A673 (cell line): ENCODE data around the gene CLTCL1. TPM values are rescaled to one million over a fixed set of nuclear protein-coding genes. Genes with fewer than 3 reads are reported as not detected.

Source experiments
- BruUV-seq: library from RNA; stranded (reverse); fragments of 400-500 nt; replicated peaks from 2 replicates; lab custom pipeline; 2021; lab: Mats Ljungman, UMichigan
- CTCF ChIA-PET: fragments of 300-600 bp; sonication (Branson Sonifier 250); formaldehyde crosslinking; loops from one replicate; lab custom pipeline; 2022; ENCODE audit warnings: antibody characterized with exemption; lab: Charles Lee
- POLR2A ChIA-PET: fragments of 300-600 bp; sonication (Branson Sonifier 250); formaldehyde crosslinking; loops from one replicate; lab custom pipeline; 2022; ENCODE audit warnings: antibody characterized with exemption; ENCODE audit not compliant: low non-redundant PET; lab: Charles Lee
- DNase-seq: peaks from one replicate; pipeline ENCODE4 v3.0.0-alpha.2; 2015; ENCODE audit warnings: low spot score
- H3K27ac ChIP-seq: fragments of 200-600 bp; sonication (generic); 2 replicates; pipeline ENCODE4 v1.5.1; 2016; ENCODE audit warnings: mixed run types, low read depth, mild to moderate bottlenecking, mixed read lengths, antibody characterized with exemption, low read length; ENCODE audit not compliant: poor library complexity, severe bottlenecking
- H3K27me3 ChIP-seq: fragments of 200-600 bp; sonication (generic); replicated peaks from 2 replicates; pipeline ENCODE4 v1.6.1; 2017; ENCODE audit warnings: mixed run types, low read depth, mild to moderate bottlenecking, mixed read lengths, antibody characterized with exemption, low read length; ENCODE audit not compliant: insufficient read depth, poor library complexity
- H3K36me3 ChIP-seq: fragments of 200-600 bp; sonication (generic); 2 replicates; pipeline ENCODE4 v1.6.1; 2016; ENCODE audit warnings: mixed run types, mild to moderate bottlenecking, mixed read lengths, antibody characterized with exemption, low read length; ENCODE audit not compliant: insufficient read depth, poor library complexity, severe bottlenecking
- H3K4me1 ChIP-seq: fragments of 200-600 bp; sonication (generic); 2 replicates; pipeline ENCODE4 v1.6.1; 2017; ENCODE audit warnings: mixed run types, mild to moderate bottlenecking, mixed read lengths, antibody characterized with exemption, low read length; ENCODE audit not compliant: insufficient read depth, poor library complexity, severe bottlenecking
- H3K4me3 ChIP-seq: fragments of 200-600 bp; sonication (generic); 2 replicates; pipeline ENCODE4 v1.5.1; 2016; ENCODE audit warnings: low read depth, mixed run types, mild to moderate bottlenecking, mixed read lengths, low read length; ENCODE audit not compliant: poor library complexity, severe bottlenecking
- H3K9me3 ChIP-seq: fragments of 200-600 bp; sonication (generic); 2 replicates; pipeline ENCODE4 v1.6.1; 2016; ENCODE audit warnings: mixed run types, low read depth, mild to moderate bottlenecking, mixed read lengths, antibody characterized with exemption, low read length; ENCODE audit not compliant: poor library complexity, severe bottlenecking
- CTCF ChIP-seq: fragments of 300-800, 200-600 bp; sonication (generic); conservative IDR thresholded peaks from 2 replicates; pipeline ENCODE4 v1.5.1; 2017; ENCODE audit warnings: low read depth, mild to moderate bottlenecking, antibody characterized with exemption, low read length, moderate library complexity, mixed read lengths
- EZH2 ChIP-seq: fragments of 200-600 bp; sonication (generic); IDR thresholded peaks from 2 replicates; pipeline ENCODE4 v1.6.1; 2017; ENCODE audit warnings: borderline replicate concordance, low read depth, mild to moderate bottlenecking, mixed read lengths, antibody characterized with exemption, low read length; ENCODE audit not compliant: poor library complexity, severe bottlenecking
- intact Hi-C: fragments of 100-400 bp; cut with micrococcal nuclease; formaldehyde crosslinking; loops from one replicate; pipeline ENCODE4 v1.10.0; 2022; ENCODE audit not compliant: unreplicated experiment
- total RNA-seq: library from RNA; stranded (reverse); gene quantifications from 2 replicates; pipeline ENCODE4 v1.2.3, GENCODE V29; 2021

Gene CLTCL1
- total RNA-seq, 1 experiment from 2014 or later = 7.5 TPM

DNA sequence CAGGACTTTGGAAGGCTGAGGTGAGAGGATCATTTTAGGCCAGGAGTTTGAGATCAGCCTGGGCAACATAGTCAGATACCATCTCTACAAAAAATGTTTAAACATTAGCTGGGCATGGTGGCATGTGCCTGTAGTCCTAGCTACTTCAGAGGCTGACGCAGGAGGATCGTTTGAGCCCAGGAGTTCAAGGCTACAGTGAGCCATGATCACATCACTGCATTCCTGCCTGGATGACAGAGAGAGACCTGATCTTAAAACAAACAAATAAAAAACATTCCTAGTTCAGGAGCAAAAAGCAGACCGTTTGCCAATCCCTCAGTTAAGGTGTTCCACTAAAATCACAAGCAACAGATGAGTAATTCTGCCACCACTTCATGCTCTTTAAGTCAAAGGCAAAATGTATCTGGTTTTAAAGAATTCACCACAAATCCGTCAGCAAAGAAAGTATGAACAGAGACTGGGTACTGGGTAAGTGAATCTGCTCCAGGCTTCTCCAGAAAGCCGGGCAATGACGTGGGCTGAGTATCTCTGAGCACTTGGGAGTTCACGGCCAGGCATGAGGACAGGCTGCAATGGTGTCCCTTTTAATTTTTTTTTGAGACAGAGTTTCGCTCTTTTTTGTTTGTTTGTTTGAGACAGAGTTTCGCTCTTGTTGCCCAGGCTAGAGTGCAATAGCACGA, 19.5 kb downstream of the CLTCL1 start:
- POLR2A ChIA-PET = interaction anchor here (0.5 kb wide), 1 partner anchor 127 kb away, joined by 6 read pairs; no protein-coding TSS in a partner anchor
- no TSS peak for BruUV-seq
- Histone ChIP-seq H3K27me3 (no peaks in the 10 kb centered on the region), H3K4me3 (no peak overlapping the region), H3K4me1 (no peaks in the 10 kb centered on the region), H3K9me3 (no peaks in the 10 kb centered on the region), H3K27ac (no peak overlapping the region), H3K36me3 (no peaks in the 10 kb centered on the region)
- CTCF ChIA-PET = no interaction called here
- TF ChIP-seq EZH2 (no peak), CTCF (no peak)
- intact Hi-C loops = no loop called here
- DNase-seq = no peak

GRCh38 chr22:19271273-19271855, 20.2 kb downstream of the CLTCL1 start:
- no TSS peak for BruUV-seq
- Histone ChIP-seq H3K36me3 (no peaks in the 10 kb centered on the region), H3K9me3 (peaks cover 1% of the 10 kb centered on the region), H3K4me1 (no peaks in the 10 kb centered on the region), H3K4me3 (no peak overlapping the region), H3K27me3 (no peaks in the 10 kb centered on the region), H3K27ac (no peak overlapping the region)
- DNase-seq = no peak
- no peak for TF ChIP-seq EZH2
- no peak for TF ChIP-seq CTCF
- intact Hi-C loops = no loop called here
- POLR2A ChIA-PET = no interaction called here
- CTCF ChIA-PET = no interaction called here

DNA sequence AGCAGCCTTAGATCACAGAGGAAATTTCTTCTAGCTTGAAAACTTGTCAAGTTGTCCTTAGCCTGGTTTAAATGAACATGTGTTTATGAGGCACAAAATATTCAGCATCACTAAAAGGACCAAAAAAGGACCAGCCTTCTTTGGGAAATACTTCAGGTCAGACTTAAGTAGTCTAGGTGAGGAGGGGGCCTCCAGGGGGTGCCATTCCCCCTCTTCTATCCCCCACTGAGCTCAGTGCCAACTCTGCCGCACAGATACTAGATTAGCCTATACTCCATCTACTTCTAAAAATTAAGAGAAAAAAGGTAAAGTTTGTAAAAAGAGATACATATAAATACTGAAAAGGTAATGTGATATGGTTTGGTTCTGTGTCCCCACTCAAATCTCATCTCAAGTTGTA, 20.6 kb downstream of the CLTCL1 start:
- H3K36me3 ChIP-seq = no peaks in the 10 kb centered on the region
- BruUV-seq = no TSS peak
- no peak overlapping the region for H3K4me3 ChIP-seq
- TF ChIP-seq CTCF (no peak), EZH2 (no peak)
- no peaks in the 10 kb centered on the region for H3K27me3 ChIP-seq
- no peak for DNase-seq
- no peaks in the 10 kb centered on the region for H3K4me1 ChIP-seq
- H3K9me3 ChIP-seq = peaks cover 5% of the 10 kb centered on the region
- intact Hi-C loops = no loop called here
- no peak overlapping the region for H3K27ac ChIP-seq
- ChIA-PET CTCF (no interaction called here), POLR2A (no interaction called here)
